AG04449 (cell line): ENCODE results near the gene THSD4.
"Not testable (repeated sequence)": the region's sequence is repeated elsewhere in the genome, so short reads cannot be mapped to it uniquely, and the experiment has no call there.

Experiments
- CTCF ChIA-PET: fragments of 350-600 bp; formaldehyde crosslinking; extraction: SDS; loops from one replicate; lab custom pipeline; 2021; ENCODE audit warnings: antibody characterized with exemption; lab: Yijun Ruan, JAX
- POLR2A ChIA-PET: fragments of 400-600, 350-600 bp; formaldehyde crosslinking; extraction: SDS; loops from one replicate; lab custom pipeline; 2020; ENCODE audit warnings: antibody characterized with exemption, inconsistent platforms; lab: Yijun Ruan, JAX
- DNase-seq: peaks from one replicate; pipeline ENCODE4 v3.0.0-alpha.2; 2010; ENCODE audit warnings: low read depth, low spot score
- H3K4me3 ChIP-seq: 2 replicates; pipeline ENCODE4 v1.5.1; 2011; ENCODE audit warnings: low read depth, mild to moderate bottlenecking, control low read depth, low read length
- TF ChIP-seq, protein P1 (sequence below): IDR thresholded peaks from one replicate; pipeline ENCODE4 v1.5.1; 2011; ENCODE audit warnings: mild to moderate bottlenecking, moderate library complexity, low read length, control low read depth, inconsistent platforms; ENCODE audit not compliant: insufficient read depth; ENCODE audit errors: missing control alignments

Gene THSD4

GRCh38 chr15:71366522-71366921 lies 251.3 kb downstream of the THSD4 start:
- ChIA-PET CTCF (no interaction called here), POLR2A (no interaction called here)
- TF ChIP-seq, protein P1, sequence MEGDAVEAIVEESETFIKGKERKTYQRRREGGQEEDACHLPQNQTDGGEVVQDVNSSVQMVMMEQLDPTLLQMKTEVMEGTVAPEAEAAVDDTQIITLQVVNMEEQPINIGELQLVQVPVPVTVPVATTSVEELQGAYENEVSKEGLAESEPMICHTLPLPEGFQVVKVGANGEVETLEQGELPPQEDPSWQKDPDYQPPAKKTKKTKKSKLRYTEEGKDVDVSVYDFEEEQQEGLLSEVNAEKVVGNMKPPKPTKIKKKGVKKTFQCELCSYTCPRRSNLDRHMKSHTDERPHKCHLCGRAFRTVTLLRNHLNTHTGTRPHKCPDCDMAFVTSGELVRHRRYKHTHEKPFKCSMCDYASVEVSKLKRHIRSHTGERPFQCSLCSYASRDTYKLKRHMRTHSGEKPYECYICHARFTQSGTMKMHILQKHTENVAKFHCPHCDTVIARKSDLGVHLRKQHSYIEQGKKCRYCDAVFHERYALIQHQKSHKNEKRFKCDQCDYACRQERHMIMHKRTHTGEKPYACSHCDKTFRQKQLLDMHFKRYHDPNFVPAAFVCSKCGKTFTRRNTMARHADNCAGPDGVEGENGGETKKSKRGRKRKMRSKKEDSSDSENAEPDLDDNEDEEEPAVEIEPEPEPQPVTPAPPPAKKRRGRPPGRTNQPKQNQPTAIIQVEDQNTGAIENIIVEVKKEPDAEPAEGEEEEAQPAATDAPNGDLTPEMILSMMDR = no peak
- no peak for DNase-seq
- H3K4me3 ChIP-seq = no peak overlapping the region

DNA sequence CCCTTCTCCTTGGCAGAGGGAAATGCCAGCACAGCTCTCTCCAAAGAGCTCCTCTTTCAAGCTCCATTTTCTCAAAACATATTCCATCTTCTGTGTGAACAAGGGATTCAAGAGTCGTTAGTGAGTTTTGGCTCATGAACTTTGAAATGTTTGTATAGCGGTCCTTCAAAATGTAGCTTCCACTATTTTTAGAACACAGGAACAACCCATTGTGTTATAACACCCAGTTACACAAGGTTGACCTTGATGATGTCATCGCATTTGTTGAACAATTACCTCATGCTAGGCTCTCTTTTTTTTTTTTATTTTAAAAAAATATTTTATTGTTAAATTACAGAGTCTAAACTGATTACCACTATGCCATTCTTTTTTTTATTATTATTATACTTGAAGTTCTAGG lies 251.7 kb downstream of the THSD4 start:
- TF ChIP-seq, protein P1 = no peak
- ChIA-PET POLR2A (no interaction called here), CTCF (no interaction called here)

DNA sequence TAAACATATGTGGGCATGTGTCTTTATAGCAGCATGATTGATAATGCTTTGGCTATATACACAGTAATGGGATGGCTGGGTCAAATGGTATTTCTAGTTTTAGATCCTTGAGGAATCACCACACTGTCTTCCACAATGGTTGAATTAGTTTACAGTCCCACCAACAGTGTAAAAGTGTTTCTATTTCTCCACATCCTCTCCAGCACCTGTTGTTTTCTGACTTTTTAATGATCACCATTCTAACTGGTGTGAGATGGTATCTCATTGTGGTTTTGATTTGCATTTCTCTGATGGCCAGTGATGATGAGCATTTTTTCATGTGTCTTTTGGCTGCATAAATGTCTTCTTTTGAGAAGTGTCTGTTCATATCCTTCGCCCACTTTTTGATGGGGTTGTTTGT lies 252.5 kb downstream of the THSD4 start:
- H3K4me3 ChIP-seq, DNase-seq, CTCF ChIA-PET, POLR2A ChIA-PET: not testable (repeated sequence)

More for the DNA sequence above, 251.7 kb downstream of the THSD4 start:
- no peak overlapping the region for H3K4me3 ChIP-seq
- DNase-seq = no peak

DNA sequence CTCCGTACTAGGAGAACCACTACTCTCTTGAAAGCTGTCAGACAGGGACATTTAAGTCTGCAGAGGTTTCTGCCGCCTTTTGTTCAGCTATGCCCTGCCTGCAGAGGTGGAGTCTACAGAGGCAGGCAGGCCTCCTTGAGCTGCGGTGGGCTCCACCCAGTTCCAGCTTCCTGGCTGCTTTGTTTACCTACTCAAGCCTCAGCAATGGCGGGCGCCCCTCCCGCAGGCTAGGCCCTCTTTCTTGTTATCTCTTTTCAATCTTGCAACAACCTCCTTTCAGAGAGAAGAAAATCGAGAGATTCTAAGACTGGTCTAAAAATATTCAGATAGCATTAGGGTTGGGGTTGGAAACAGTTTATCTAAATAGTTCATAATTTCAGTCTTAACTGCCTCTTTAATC lies 257.5 kb downstream of the THSD4 start:
- H3K4me3 ChIP-seq, POLR2A ChIA-PET, DNase-seq, CTCF ChIA-PET: not testable (repeated sequence)

GRCh38 chr15:71373917-71374316 lies 258.6 kb downstream of the THSD4 start:
- ChIA-PET POLR2A (no interaction called here), CTCF (interaction anchor here (1.0 kb wide), 1 partner anchor 12 kb away, joined by 6 read pairs; no protein-coding TSS in a partner anchor)
- no peak overlapping the region for H3K4me3 ChIP-seq
- DNase-seq = no peak
- TF ChIP-seq, protein P1 = no peak

GRCh38 chr15:71374607-71375352 lies 259.5 kb downstream of the THSD4 start:
- no peak for DNase-seq
- ChIA-PET CTCF (interaction anchor here (1.0 kb wide), 1 partner anchor 11 kb away, joined by 6 read pairs; no protein-coding TSS in a partner anchor), POLR2A (no interaction called here)
- TF ChIP-seq, protein P1 = no peak
- no peak overlapping the region for H3K4me3 ChIP-seq

- TF ChIP-seq, protein P1 = no peak
- no peak overlapping the region for H3K4me3 ChIP-seq
- no peak for DNase-seq
- ChIA-PET POLR2A (no interaction called here), CTCF (no interaction called here)
Measured at GRCh38 chr15:71375934-71376333, 260.7 kb downstream of the THSD4 start.
